NT2/D1 (cell line): ENCODE data around the gene ERBB2.
"Not testable (repeated sequence)": the region's sequence is repeated elsewhere in the genome, so short reads cannot be mapped to it uniquely, and the experiment has no call there.

Source experiments
- SUZ12 ChIP-seq: IDR thresholded peaks from 2 replicates; pipeline ENCODE4 v1.6.1; 2011; ENCODE audit not compliant: insufficient read length, insufficient read depth; ENCODE audit errors: extremely low read depth
- YY1 ChIP-seq: IDR thresholded peaks from 2 replicates; pipeline ENCODE4 v1.6.1; 2011; ENCODE audit not compliant: insufficient read length, insufficient read depth
- ZNF274 ChIP-seq: IDR thresholded peaks from 2 replicates; pipeline ENCODE4 v1.6.1; 2011; ENCODE audit warnings: mild to moderate bottlenecking, low read depth, low read length

DNA sequence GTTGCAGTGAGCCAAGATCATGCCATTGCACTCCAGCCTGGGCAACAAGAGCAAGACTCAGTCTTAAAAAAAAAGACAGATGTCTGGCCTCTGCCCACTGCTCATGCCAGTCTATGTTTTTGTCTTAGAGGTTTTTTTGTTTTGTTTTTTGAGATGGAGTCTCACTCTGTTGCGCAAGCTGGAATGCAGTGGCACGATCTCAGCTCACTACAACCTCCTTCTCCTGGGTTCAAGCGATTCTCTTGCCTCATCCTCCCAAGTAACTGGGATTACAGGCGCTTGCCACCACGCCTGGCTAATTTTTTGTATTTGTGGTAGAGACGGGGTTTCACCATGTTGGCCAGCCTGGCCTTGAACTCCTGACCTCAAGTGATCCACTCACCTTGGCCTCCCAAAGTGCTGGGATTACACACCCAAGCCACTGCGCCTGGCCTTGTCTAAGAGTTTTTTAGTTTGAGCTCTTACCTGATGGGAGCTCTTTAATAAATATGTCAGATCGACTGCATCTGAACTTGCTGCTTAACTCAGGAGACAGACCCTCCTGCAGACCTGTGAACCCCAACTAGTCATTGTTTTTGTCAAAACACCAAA is 48.7 kb downstream of the ERBB2 start:
- not testable (repeated sequence) for TF ChIP-seq ZNF274, YY1, SUZ12
